OCI-LY7 (cell line): ENCODE results near the gene VANGL1. TPM values are rescaled to one million over a fixed set of nuclear protein-coding genes. Genes with fewer than 3 reads are reported as not detected.
"Not testable (repeated sequence)": the region's sequence is repeated elsewhere in the genome, so short reads cannot be mapped to it uniquely, and the experiment has no call there.

Experiments used
- BruUV-seq: library from RNA; stranded (reverse); fragments of 400-500 nt; replicated peaks from 2 replicates; lab custom pipeline; 2021; lab: Mats Ljungman, UMichigan
- CTCF ChIA-PET: fragments of 300-600 bp; sonication (Branson Sonifier 250); formaldehyde crosslinking; loops from one replicate; lab custom pipeline; 2022; ENCODE audit warnings: antibody characterized with exemption; ENCODE audit not compliant: unreplicated experiment; lab: Charles Lee
- POLR2A ChIA-PET: fragments of 300-600 bp; sonication (Branson Sonifier 250); formaldehyde crosslinking; loops from one replicate; lab custom pipeline; 2022; ENCODE audit warnings: antibody characterized with exemption; lab: Charles Lee
- DNase-seq: peaks from one replicate; pipeline ENCODE4 v3.0.0-alpha.2; 2015; ENCODE audit warnings: low spot score
- H2AFZ ChIP-seq: fragments of 200-600 bp; sonication (generic), shearing (Covaris generic); 2 replicates; pipeline ENCODE4 v1.6.1; 2014; ENCODE audit warnings: mild to moderate bottlenecking, antibody characterized with exemption, low read length, moderate library complexity
- H3K27ac ChIP-seq: fragments of 200-600 bp; sonication (generic); 2 replicates; pipeline ENCODE4 v1.5.1; 2014; ENCODE audit warnings: mixed run types, low read depth, mild to moderate bottlenecking, moderate library complexity, low read length, inconsistent platforms; ENCODE audit not compliant: poor library complexity, severe bottlenecking
- H3K36me3 ChIP-seq: fragments of 200-600 bp; sonication (generic); 2 replicates; pipeline ENCODE4 v1.6.1; 2014; ENCODE audit warnings: mild to moderate bottlenecking, antibody characterized with exemption, low read length, moderate library complexity, mixed read lengths; ENCODE audit not compliant: insufficient read depth
- H3K4me1 ChIP-seq: fragments of 200-600 bp; sonication (generic); 2 replicates; pipeline ENCODE4 v1.5.1; 2014; ENCODE audit warnings: mild to moderate bottlenecking, low read length; ENCODE audit not compliant: insufficient read depth, poor library complexity, severe bottlenecking
- H3K4me2 ChIP-seq: fragments of 200-600 bp; sonication (generic); 2 replicates; pipeline ENCODE4 v1.6.1; 2014; ENCODE audit warnings: mild to moderate bottlenecking, low read length
- H3K4me3 ChIP-seq: fragments of 200-600 bp; sonication (generic); 2 replicates; pipeline ENCODE4 v1.5.1; 2014; ENCODE audit warnings: mild to moderate bottlenecking, low read depth, low read length; ENCODE audit not compliant: poor library complexity, severe bottlenecking
- H3K79me2 ChIP-seq: fragments of 200-600 bp; sonication (generic); 2 replicates; pipeline ENCODE4 v1.6.1; 2016; ENCODE audit warnings: low read depth, mild to moderate bottlenecking, low read length, moderate library complexity, mixed read lengths; ENCODE audit not compliant: insufficient read depth
- H3K9me2 ChIP-seq: fragments of 200-600 bp; sonication (generic); 2 replicates; pipeline ENCODE4 v1.6.1; 2016; ENCODE audit warnings: mild to moderate bottlenecking, low read length, mixed read lengths; ENCODE audit not compliant: insufficient read depth
- H3K9me3 ChIP-seq: fragments of 200-600 bp; sonication (generic); 2 replicates; pipeline ENCODE4 v1.6.1; 2014; ENCODE audit warnings: mild to moderate bottlenecking, mixed run types, low read length, mixed read lengths
- H4K20me1 ChIP-seq: fragments of 200-600 bp; sonication (generic); 2 replicates; pipeline ENCODE4 v1.6.1; 2014; ENCODE audit warnings: mild to moderate bottlenecking, antibody characterized with exemption, low read length, moderate library complexity, mixed read lengths; ENCODE audit not compliant: insufficient read depth
- CTCF ChIP-seq: fragments of 200-600 bp; sonication (generic); conservative IDR thresholded peaks from 2 replicates; pipeline ENCODE4 v1.5.1; 2014; ENCODE audit warnings: mild to moderate bottlenecking, antibody characterized with exemption, low read length, moderate library complexity, mixed read lengths
- EZH2phosphoT487 ChIP-seq: fragments of 200-600 bp; sonication (generic); IDR thresholded peaks from 2 replicates; pipeline ENCODE4 v1.6.1; 2018; ENCODE audit warnings: low read depth, borderline replicate concordance, mild to moderate bottlenecking, mixed run types, antibody characterized with exemption, low read length, moderate library complexity, mixed read lengths
- intact Hi-C: fragments of 100-400 bp; cut with micrococcal nuclease; formaldehyde crosslinking; loops from one replicate; pipeline ENCODE4 v1.10.0; 2022; ENCODE audit not compliant: unreplicated experiment
- total RNA-seq, 2 experiments: library from RNA; depleted of rRNA in 1 of 2; stranded (reverse); fragments of >200 nt in 1 of 2; shearing (Covaris generic) in 1 of 2; gene quantifications; 2 replicates each; pipeline ENCODE4 v1.2.3, GENCODE V29; 2014 to 2022

VANGL1 gene
- total RNA-seq, 2 experiments from 2014 or later, result 1.2 TPM; not detected in 1

- H3K9me2 ChIP-seq, intact Hi-C loops, DNase-seq, H3K4me3 ChIP-seq, H3K27ac ChIP-seq, H3K36me3 ChIP-seq, H3K79me2 ChIP-seq, H3K4me1 ChIP-seq, BruUV-seq, POLR2A ChIA-PET, H2AFZ ChIP-seq, H4K20me1 ChIP-seq, CTCF ChIA-PET, H3K9me3 ChIP-seq, H3K4me2 ChIP-seq: not testable (repeated sequence)
Observed at GRCh38 chr1:115637247-115637646, 4.5 kb upstream of the VANGL1 start.

- POLR2A ChIA-PET, result no interaction called here
- no peaks in the 10 kb centered on the region for H3K36me3 ChIP-seq
- no peak for TF ChIP-seq EZH2phosphoT487
- TF ChIP-seq CTCF, result no peak
Observed at GRCh38 chr1:115640384-115640783, 1.4 kb upstream of the VANGL1 start.

GRCh38 chr1:115642168-115643072 lies 650 bp downstream of the VANGL1 start:
- H2AFZ ChIP-seq, result no peak overlapping the region
- H3K4me1 ChIP-seq, result no peaks in the 10 kb centered on the region
- H3K79me2 ChIP-seq, result no peaks in the 10 kb centered on the region
- BruUV-seq, result no TSS peak
- H3K4me3 ChIP-seq, result no peak overlapping the region
- H3K36me3 ChIP-seq, result no peaks in the 10 kb centered on the region
- CTCF ChIA-PET, result no interaction called here
- H3K9me3 ChIP-seq, result no peaks in the 10 kb centered on the region
- TF ChIP-seq EZH2phosphoT487 (no peak), CTCF (no peak)
- H3K27ac ChIP-seq, result no peak overlapping the region
- no peaks in the 10 kb centered on the region for H4K20me1 ChIP-seq
- 0 out of 2 replicates have a peak overlapping the region, but pooled peaks have one; percentile 5 for H3K4me2 ChIP-seq
- no peak for DNase-seq
- H3K9me2 ChIP-seq, result no peaks in the 10 kb centered on the region
- intact Hi-C loops, result no loop called here
- POLR2A ChIA-PET, result no interaction called here

More at GRCh38 chr1:115640384-115640783, 1.4 kb upstream of the VANGL1 start:
- no peak overlapping the region for H2AFZ ChIP-seq
- H3K79me2 ChIP-seq, result no peaks in the 10 kb centered on the region
- no peak overlapping the region for H3K27ac ChIP-seq
- intact Hi-C loops, result no loop called here
- no peaks in the 10 kb centered on the region for H3K4me1 ChIP-seq
- H3K9me2 ChIP-seq, result no peaks in the 10 kb centered on the region
- H4K20me1 ChIP-seq, result no peaks in the 10 kb centered on the region
- DNase-seq, result no peak
- H3K9me3 ChIP-seq, result no peaks in the 10 kb centered on the region
- BruUV-seq, result no TSS peak
- CTCF ChIA-PET, result no interaction called here
- no peak overlapping the region for H3K4me2 ChIP-seq
- no peak overlapping the region for H3K4me3 ChIP-seq
